Stimulated activated CD4-positive, alpha-beta T cell treated with anti-CD3 and anti-CD28 coated beads, Interleukin-4, amount 100 ng/mL, for 1 hour (primary cell): ENCODE data around the gene OR6K6.

Source experiments
- DNase-seq: peaks from one replicate; pipeline ENCODE4 v3.0.0-alpha.2; 2020

OR6K6 gene

GRCh38 chr1:158803678-158804077 lies 49.2 kb downstream of the OR6K6 start:
- no peak for DNase-seq
